NOMO-1 (cell line): ENCODE measurements around the gene IMMP2L.

Experiments used
- DNase-seq, 2 experiments: peaks; one replicate each; lab custom pipeline; 2025; ENCODE audit not compliant: unreplicated experiment in 2 of 2; lab: John Stamatoyannopoulos, UW

IMMP2L gene

DNA sequence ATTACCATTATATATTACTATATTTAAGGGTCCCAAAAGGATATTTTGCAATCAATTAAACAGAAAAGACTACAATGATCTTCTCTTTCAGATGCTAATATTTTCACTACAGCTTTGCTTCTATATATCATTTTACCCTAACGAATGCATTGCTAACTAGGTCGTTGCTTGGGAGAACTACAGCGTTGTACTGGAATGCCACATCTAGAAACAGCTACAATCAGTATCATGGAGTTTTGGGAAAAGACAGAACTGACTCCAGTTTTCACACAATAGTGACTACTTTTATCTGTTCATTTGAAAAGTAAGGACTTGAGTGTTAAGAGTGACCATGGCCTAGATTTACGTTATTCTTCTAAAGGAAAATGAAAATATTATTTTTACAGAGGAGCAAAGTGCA, 432.9 kb downstream of the IMMP2L start:
- DNase-seq = no peak

DNA sequence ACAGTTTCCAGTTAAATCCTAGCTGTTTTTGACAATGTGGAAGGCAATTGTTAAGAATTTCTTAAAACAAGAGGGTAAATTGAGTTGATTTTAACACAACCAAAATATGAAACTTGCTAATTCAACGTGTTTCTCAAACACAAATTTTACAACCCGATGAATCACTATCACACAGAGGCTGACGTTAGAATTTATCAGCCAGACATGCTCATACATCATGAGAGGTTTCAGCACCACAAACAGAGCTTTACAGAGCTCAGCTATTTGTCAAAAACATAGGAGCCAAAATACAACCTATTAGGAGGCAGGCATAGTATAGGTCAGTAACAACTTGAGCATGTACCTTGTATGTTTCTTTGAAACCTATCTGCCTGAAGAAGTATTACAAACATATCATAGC, 435.3 kb downstream of the IMMP2L start:
- DNase-seq = no peak

DNA sequence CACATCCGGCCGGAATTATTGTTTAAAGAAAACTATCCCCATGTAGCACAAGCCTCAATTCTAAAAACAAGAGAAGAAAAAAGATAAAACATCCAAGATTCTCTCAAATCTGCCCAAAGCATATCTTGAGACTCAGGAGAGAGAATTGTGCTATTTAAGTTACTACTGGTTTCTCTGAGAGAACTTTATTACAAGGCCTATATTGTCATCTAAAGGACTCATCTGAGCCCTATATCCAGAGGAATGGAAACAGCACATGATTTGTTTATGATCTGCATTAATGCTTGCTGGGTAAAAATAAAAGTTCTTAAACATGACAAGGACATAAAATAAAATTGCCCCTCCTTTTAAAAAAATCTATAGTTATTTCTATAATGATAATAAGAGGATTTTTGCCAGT, 446.3 kb downstream of the IMMP2L start:
- DNase-seq = no peak

DNA sequence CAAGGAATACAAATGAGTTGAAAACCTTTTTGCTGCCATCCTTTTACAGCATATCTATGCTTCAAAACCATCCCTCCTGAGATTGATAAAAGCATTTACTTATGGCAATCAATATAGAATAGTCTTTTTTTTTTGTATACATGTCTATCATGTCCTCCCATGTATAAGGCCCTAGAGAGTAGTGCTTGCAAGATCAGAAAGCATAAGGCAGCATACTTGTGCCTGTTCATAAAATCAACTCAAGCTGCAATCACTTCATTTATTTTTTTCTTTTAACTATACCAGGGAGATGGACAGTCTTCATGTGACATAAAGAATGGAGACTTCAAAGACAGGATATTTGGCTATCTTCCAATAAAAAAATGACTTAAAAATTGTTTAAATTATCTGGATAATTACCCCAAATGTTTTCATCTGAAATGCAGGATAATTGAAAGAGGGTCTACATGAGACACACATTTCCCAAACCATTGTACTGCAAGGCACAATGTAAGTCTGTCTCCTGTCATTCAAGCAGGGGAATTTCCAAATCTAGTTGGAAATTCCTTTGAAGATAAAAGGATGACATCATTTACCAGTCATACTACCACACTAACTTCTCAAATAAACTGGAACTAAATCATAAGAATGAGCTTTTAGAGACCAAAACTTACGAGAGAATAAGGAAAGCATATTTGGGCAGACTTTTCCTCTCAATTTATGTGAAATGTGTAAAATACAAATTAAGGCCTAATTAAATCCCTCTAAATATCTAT, 448.9 kb downstream of the IMMP2L start:
- no peak for DNase-seq

DNA sequence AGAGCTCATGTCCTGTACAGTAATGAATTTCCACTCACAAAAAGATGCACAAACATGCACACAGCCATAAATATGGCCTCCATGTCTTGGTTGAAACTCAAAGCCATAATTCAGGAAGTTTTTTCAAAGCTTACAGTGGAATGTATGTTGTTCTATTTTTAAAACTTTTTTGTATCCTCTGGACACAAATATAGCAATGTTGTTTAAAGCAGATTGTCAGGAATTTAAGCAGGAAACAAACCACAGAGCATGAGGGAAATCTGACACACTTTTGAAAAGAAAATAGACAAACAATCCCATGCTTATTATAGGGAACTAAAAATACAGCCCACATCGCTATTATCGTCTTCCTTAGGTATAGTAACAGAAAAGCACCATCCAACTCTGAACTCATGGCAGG, 449.9 kb downstream of the IMMP2L start:
- DNase-seq = no peak

DNA sequence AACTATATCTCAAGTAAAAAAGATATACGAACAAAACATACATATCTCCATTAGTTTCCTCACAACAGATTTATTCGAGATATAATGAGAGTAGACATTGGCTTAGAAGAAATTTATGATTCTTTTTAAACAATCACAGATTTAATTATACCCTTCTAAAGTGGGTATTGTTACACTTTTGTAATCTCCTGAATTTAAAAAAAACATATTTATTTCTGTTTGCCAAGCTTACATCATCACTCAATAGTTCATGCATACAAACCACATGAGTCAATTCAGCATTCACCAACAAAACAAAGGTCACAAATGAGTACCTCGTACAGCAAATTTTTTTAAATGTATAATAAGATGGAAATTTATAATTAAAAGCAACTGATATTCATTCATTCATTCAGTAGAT, 453.8 kb downstream of the IMMP2L start:
- DNase-seq = no peak

DNA sequence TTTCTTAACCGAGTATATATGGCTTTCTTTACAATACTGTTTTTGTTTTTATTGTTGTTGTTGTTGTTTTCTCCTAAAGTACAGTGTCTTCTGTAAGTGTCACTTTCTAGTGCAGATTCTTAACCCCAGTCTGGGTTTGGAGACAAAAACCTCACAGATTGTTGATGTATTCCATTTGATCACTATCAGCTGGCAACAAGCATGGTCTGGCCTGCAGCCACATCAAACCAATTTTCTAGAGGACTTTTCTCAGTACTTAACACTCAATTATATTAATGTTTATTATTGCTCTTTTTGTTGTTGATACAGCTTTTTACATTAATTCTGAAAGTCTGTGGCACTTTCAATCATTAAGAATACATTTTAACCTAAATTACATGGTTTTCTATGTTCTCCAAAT, 454.3 kb downstream of the IMMP2L start:
- no peak for DNase-seq

DNA sequence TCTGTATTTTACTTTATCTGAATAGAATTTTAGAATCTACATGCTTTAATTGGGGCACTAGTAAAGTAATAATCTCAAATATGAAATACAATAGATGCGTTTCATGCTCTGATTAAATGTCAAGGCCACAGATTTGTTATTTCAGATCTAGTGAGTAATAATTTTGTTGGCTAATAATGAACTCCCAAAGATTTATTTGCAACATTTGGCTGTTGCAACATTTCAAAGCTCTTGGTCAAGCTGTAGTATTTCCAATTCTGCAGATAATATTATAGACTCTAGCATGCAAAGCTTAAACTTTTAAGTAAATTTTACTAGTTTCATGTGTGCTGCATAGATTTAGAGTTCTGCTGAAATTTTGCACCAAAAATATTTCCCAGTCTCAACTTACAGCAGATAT, 454.7 kb downstream of the IMMP2L start:
- no peak for DNase-seq

DNA sequence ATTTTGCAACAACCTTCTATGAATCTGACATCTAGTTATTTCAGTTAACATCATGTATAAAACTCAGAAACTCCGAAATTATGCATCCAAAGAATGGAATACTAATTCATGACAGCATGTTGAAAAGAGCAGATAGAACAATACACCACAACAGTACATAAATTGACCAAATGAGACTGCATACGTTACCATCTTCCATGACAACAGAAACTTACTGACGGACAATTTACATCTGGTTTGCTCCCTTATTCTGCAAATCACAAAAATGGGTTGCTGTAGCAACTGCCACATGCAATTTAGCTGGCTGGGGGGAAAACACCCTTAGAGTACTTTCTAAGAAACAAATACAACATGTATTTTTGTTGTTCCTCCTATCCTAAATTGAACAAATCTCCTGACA, 457.0 kb downstream of the IMMP2L start:
- DNase-seq = no peak

DNA sequence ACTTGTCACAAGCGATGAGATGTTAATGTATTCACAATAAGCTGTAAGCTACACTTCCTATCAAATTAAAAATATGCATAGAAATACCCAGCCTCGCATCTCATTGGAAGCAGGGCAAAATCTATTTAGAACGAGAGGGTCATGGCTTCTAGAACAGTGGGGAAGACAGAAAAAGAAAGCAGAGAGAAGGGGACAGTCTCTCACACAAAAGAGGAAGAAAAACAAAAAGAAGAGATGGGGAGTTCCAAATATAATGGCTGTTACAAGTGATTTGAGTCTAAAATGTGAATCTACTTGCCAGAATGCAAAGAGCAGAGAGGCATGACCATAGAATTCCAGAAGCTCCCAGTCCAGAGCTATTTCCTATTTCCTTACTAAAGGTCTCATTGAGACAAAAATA, 457.6 kb downstream of the IMMP2L start:
- DNase-seq = no peak

DNA sequence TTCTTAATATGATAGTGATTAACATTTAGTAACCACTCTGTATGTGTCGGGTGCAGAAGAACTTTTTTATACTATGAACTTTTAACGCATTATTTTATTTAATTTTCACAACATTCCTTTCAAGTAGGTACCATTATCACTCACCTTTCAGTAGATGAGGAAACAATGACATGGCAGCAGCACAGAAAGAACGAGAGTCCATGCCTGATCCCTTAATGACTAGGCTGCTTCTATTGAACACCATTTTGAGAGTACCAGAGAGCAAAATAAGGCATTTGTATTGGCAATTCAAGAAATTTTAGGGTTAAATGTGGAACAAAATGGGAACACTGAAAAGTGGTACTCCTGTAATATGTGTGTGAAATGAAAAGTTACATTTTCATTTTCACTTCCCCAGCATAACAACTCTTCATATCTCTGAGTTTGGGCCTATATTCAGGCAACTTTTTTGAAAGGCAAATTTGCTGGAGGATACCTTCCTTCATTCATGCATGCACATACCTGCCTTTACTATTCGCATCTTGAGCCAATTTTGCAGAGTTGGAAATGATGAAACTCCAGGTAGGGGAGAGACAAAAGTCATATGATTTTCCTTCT, 458.5 kb downstream of the IMMP2L start:
- no peak for DNase-seq

DNA sequence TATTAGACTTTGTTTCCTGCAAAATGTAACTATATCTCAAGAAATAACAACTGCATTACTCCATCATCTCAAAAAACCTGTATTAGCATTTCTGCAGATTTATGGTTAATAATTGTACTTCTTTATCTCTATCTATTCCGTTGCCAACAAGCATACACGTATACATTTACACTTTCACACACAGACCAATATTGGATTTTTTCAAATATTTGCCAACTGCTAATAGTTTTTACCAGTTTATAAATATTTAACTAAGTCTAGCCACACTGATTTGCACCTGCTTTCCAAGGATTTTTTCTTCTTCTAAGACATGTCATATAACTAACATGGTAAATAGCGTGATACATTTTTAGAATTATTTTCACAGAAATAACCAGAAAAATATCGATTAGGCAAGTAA, 459.2 kb downstream of the IMMP2L start:
- no peak for DNase-seq

DNA sequence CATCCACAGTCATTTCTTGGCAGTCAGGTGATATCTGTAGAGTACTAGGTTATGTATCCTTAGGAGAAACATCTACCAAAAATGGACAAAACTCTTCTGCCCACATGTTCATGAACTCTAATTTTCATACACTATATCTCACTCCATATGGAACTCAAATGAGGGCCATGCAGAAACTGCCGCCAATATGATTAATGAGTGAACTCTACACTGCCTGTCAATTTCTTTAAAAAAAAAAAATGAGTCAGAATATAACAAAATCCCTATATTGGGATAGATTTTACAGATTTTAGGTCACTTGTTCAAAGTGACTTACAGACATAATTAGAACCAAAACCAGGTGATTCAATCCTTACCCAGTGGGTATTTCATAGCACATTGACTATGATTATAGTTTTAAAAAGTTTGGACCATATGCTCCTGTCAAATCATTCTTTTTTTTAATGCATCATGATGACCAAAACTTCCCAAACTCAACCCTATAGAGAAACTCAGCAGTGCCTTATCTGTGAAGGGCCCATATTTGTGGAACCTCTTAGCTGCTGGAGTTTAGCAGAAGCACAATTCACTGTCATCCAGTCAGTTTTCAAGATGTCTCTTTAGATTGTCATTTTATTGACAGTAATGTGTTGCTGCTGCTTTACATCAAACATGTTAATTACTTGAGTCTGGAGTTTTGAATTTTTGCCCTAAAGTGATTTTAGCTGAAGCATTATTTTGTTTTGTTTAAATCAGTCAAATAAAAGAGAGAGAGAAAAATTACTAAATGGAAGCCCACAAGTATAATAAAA, 460.2 kb downstream of the IMMP2L start:
- DNase-seq = no peak

DNA sequence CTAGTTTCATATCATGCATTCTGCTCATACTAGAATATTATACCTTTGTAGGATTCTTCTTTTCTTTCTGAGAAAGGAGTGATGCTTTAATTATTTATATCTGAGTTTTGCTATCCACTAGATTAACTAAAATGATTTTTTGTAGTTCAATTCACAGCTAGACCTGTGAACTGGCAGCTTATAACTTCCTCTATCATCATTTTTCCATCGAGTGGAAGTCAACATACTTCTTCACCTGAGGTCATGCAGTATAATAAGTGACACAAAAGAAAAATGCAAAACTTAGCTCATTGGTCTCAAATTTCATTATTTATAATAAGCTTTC, 463.4 kb downstream of the IMMP2L start:
- peak in 1 of 2 experiments; percentile 26 for DNase-seq

DNA sequence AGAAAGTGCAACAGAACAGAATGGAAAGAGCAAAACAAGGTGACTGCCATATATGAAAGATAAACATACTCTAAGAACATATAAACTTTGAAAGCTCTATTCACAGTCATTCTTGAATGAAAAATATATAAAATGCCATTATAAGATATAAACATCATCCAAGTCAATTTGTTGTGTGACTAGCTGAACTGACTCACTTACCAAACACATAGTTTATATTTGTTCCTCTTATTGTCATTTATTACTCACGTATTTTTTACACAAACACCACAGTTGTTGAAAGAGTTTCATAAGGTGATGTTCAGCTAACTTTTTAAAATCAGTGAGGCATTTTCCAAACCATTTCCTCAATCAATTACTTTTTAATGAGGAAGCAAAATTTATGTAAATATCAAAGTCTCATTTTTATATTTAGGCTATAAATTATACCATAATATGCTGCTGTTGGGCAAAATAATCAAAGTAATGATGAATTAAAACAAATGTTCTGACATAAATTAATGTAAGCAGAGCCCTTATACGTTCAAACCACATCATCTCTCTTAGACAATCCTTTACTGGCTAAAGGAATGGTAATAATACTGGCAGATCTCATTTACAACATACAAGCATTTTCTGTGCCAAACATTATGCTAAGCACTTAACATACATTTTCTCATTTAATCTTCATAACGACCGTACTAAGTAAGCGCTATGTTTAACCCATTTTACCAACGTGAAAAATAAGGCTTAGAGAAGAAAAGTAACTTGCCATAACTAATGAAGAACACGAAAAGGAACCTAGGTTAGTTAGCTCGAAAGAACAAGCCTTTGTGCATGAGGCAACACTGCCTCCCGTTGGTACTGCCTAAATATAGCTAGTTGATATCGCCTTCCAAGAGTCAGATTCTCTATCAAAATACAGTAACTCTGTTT, 464.0 kb downstream of the IMMP2L start:
- DNase-seq = peak; percentile 4 to 54

DNA sequence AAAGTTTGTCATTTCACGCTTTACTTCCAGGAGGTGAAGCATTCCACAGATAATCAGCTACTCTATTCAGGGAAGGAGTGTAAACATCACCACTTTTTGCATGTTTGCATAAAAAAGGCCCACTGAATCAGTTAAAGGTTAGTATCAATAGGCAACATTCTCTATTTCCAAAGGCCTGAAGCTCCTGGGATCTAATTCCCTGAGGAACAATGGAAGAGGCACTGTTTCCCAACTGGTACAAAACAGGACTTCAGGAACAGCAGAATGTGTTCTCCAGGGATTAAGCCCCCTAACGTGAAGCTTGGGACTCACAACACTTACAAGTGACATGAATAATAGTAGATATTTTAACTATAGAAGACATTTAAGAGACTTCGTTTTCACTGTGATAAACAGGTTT, 465.3 kb downstream of the IMMP2L start:
- DNase-seq = no peak

DNA sequence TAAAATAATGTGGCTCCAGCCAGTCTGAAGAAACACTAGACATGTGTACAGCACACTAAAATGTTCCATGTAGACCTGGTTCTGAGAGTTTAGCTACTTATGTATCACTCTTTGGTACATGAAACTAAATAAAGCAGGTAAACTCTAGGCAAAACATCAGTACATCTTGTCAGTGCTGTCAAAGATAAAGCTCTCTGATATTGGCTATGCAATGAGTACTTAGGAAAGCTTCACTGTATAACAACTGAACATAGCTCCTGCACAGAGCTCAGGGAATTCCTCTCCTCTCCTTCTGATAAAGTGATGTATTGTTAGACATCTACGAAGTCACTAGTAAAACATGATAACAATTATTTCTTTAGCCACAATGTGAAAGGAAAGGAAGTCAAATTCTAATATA, 467.9 kb downstream of the IMMP2L start:
- DNase-seq = no peak

DNA sequence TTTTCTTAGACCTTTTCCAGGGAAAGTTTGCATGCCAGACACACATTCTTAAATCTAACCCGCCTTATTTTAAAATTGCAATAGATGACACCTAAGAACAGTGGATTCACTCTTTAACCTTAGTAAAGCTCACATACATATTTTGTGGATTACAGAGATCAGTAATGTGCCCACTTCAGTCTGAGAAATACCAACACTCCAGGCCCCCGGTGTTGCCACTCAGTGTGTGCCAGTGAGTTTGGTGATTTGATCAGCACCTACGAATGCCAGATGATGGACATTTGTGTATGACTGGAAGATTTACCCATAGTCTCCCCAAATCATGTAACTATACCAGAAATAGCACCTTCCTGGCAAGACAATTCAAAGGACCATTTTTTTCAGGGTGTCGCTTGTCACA, 468.8 kb downstream of the IMMP2L start:
- no peak for DNase-seq

DNA sequence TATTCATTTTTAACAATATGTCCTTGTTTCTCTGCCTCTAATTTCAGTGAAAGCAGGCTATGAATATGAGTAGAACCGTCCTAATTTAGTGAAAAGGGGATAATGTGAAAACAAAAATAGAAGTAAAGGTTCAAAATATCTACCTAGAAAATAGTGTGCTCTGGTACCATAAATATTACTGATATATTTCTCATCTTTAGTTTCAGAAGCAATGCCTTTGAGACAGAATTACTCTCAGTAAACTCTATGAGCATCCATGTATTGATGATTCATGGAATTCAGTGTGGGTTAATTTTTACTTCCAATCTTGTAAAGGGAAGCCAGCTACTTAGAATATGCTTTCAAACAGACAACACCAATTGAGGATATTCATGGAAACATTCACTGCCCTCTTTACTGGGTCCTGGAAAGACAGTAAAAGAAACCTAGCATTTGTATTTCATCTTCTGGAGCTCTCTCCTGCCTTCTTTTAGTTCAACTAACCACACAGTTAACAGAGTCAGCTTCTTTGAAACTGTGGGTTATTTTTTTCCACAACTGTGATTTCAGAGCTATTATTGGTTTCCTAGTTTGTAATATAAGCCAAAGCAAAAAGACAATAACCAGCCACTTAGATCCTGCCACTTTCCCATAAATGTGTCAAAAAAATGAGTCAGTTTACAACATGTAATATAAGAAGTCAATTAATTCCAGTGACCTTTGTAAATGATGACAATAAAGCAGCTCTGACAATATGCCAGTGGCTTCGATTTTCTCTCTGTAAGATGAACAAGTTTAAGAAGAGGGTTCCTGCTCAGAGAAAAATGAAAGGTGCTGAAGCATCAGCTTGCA, 469.7 kb downstream of the IMMP2L start:
- DNase-seq = no peak
